Small intestine (tissue), 7 donors: ENCODE results near the gene PRKAG1. TPM values are rescaled to one million over a fixed set of nuclear protein-coding genes. Genes with fewer than 3 reads are reported as not detected.
A peak's percentile ranks its signal among the peaks of the same experiment; 100 is the strongest.

Experiments
- DNase-seq, 2 donors: peaks; one replicate each; pipeline versions ENCODE4 v3.0.0 to v3.0.0-alpha.2; 2013
- FAIRE-seq: peaks from 2 replicates; lab custom pipeline; 2012; peaks lifted over from hg19 to GRCh38; lab: Jason Lieb, UNC
- H3K27ac ChIP-seq, 3 donors: one replicate each; pipeline ENCODE4 v1.5.1; 2013; ENCODE audit warnings: low read length in 2 of 3, mild to moderate bottlenecking in 2 of 3, control low read depth in 1 of 3, inconsistent platforms in 1 of 3, low read depth in 1 of 3, moderate library complexity in 1 of 3
- H3K27me3 ChIP-seq, 3 donors: one replicate each; pipeline ENCODE4 v1.6.1; 2013; ENCODE audit warnings: low read length in 3 of 3, inconsistent platforms in 1 of 3; ENCODE audit not compliant: control insufficient read depth in 3 of 3, insufficient read depth in 3 of 3
- H3K36me3 ChIP-seq, 3 donors: one replicate each; pipeline ENCODE4 v1.6.1; 2013; ENCODE audit warnings: low read length in 3 of 3, inconsistent platforms in 1 of 3, low read depth in 1 of 3, mild to moderate bottlenecking in 1 of 3, moderate library complexity in 1 of 3; ENCODE audit not compliant: control insufficient read depth in 3 of 3, insufficient read depth in 2 of 3
- H3K4me1 ChIP-seq, 3 donors: one replicate each; pipeline ENCODE4 v1.6.1; 2013; ENCODE audit warnings: low read length in 2 of 3, inconsistent platforms in 1 of 3, low read depth in 1 of 3, mild to moderate bottlenecking in 1 of 3, moderate library complexity in 1 of 3; ENCODE audit not compliant: control insufficient read depth in 3 of 3, insufficient read depth in 2 of 3
- H3K4me3 ChIP-seq, 3 donors: one replicate each; pipeline ENCODE4 v1.5.1; 2013; ENCODE audit warnings: low read length in 3 of 3, control low read depth in 1 of 3, inconsistent platforms in 1 of 3, low read depth in 1 of 3, mild to moderate bottlenecking in 1 of 3, moderate library complexity in 1 of 3
- H3K9me3 ChIP-seq, 2 donors: one replicate each; pipeline ENCODE4 v1.6.1; 2013; ENCODE audit warnings: low read depth in 1 of 2, low read length in 1 of 2; ENCODE audit not compliant: control insufficient read depth in 2 of 2, insufficient read depth in 1 of 2
- WGBS, 3 donors: extraction: QIAGEN DNeasy Blood & Tissue Kit; methylation state at CpG; one replicate each; pipeline ENCODE4 v1.1.7; 2013; 5-methylcytosine and 5-hydroxymethylcytosine counted together
- polyA plus RNA-seq, 4 donors: library from polyadenylated mRNA; stranded (reverse) in 3 of 4; unstranded in 1 of 4; fragments of 200-250 nt in 3 of 4; fragments of 120-200 nt in 1 of 4; gene quantifications; one replicate each; pipeline versions ENCODE4 v1.2.1 to v1.2.3, GENCODE V29; 2013
- donor health status: healthy with polysubstance abuse.
- donor health status: control.
- donor health status: control.
- donor health status: Bipolar disorder and iron deficiency.
- donor health status: healthy.

PRKAG1 gene
- polyA plus RNA-seq, 4 donors, result 50.0 to 69.7 (median 60.6) TPM

- peaks cover 0 to 58% (median 6%) of the 10 kb centered on the region in 3 donors for H3K27me3 ChIP-seq
- FAIRE-seq, result no peak
- no peak within 1 kb of the TSS for H3K27ac ChIP-seq
- DNase-seq, result peak in 1 of 2 donors; percentile 64
- WGBS, 3 donors, result 5 to 6% (median 6%) methylated on average over 24 to 30 of the region's 30 CpGs
- peaks cover 3 to 36% (median 7%) of the 10 kb centered on the region in 3 donors for H3K4me1 ChIP-seq
- peaks cover 11 to 32% (median 12%) of the 10 kb centered on the region in 3 donors for H3K36me3 ChIP-seq
- H3K4me3 ChIP-seq, result peak within 1 kb of the TSS; percentile 23 to 60 (median 34)
- no peaks in the 10 kb centered on the region for H3K9me3 ChIP-seq
Measured at GRCh38 chr12:48999371-49000131, 19.0 kb downstream of the PRKAG1 start, which contains the start of gene DDN. Gene DDN (minus strand): TSS chr12:48999375. CDS start chr12:48999287, 88 bp downstream.

GRCh38 chr12:48998497-48999353 is 19.9 kb downstream of the PRKAG1 start:
- FAIRE-seq, result no peak
- peak; percentile 59 to 74 for DNase-seq
- peaks cover 7 to 25% (median 7%) of the 10 kb centered on the region in 3 donors for H3K36me3 ChIP-seq
- peaks cover 0 to 67% (median 10%) of the 10 kb centered on the region in 3 donors for H3K27me3 ChIP-seq
- H3K27ac ChIP-seq, result no peak overlapping the region
- no peaks in the 10 kb centered on the region for H3K9me3 ChIP-seq
- 1 to 3% (median 2%) methylated on average over 44 to 48 of the region's 48 CpGs for WGBS, 3 donors
- peaks cover 3 to 36% (median 7%) of the 10 kb centered on the region in 3 donors for H3K4me1 ChIP-seq
- H3K4me3 ChIP-seq, result peak overlapping the region; percentile 19 to 60 (median 23)

GRCh38 chr12:48997719-48998496 is 20.7 kb downstream of the PRKAG1 start:
- WGBS, 3 donors, result 2 to 3% (median 3%) methylated on average over 34 to 57 of the region's 57 CpGs
- no peak for FAIRE-seq

GRCh38 chr12:48996794-48997718 is 21.5 kb downstream of the PRKAG1 start:
- Histone ChIP-seq H3K4me1 (peaks cover 3 to 36% (median 7%) of the 10 kb centered on the region in 3 donors), H3K9me3 (no peaks in the 10 kb centered on the region), H3K27me3 (peaks cover 0 to 81% (median 17%) of the 10 kb centered on the region in 3 donors), H3K4me3 (peak overlapping the region in 2 of 3 donors; percentile 16 to 60), H3K36me3 (peaks cover 0 to 13% (median 3%) of the 10 kb centered on the region in 3 donors), H3K27ac (no peak overlapping the region)
- DNase-seq, result peak; percentile 76 to 87
- FAIRE-seq, result no peak
- WGBS, 3 donors, result 3 to 4% (median 4%) methylated on average over 63 to 71 of the region's 71 CpGs

More at GRCh38 chr12:48997719-48998496, 20.7 kb downstream of the PRKAG1 start:
- Histone ChIP-seq H3K9me3 (no peaks in the 10 kb centered on the region), H3K27me3 (peaks cover 0 to 75% (median 17%) of the 10 kb centered on the region in 3 donors), H3K27ac (no peak overlapping the region), H3K4me1 (peaks cover 3 to 36% (median 7%) of the 10 kb centered on the region in 3 donors), H3K36me3 (peaks cover 5 to 16% (median 7%) of the 10 kb centered on the region in 3 donors), H3K4me3 (peak overlapping the region; percentile 19 to 60 (median 23))
- DNase-seq, result peak in 1 of 2 donors; percentile 61

GRCh38 chr12:48995086-48995879 is 23.3 kb downstream of the PRKAG1 start:
- Histone ChIP-seq H3K4me3 (peak overlapping the region in 1 of 3 donors; percentile 9), H3K27ac (no peak overlapping the region), H3K4me1 (peaks cover 3 to 35% (median 7%) of the 10 kb centered on the region in 3 donors), H3K9me3 (no peaks in the 10 kb centered on the region), H3K36me3 (peaks cover 0 to 1% (median 0%) of the 10 kb centered on the region in 3 donors), H3K27me3 (peaks cover 0 to 90% (median 12%) of the 10 kb centered on the region in 3 donors)
- 5 to 7% (median 6%) methylated on average over 31 to 32 of the region's 32 CpGs for WGBS, 3 donors
- FAIRE-seq (no peak), DNase-seq (peak; percentile 80 to 86)

- Histone ChIP-seq H3K27me3 (peaks cover 0 to 87% (median 11%) of the 10 kb centered on the region in 3 donors), H3K4me3 (no peak overlapping the region), H3K27ac (no peak overlapping the region), H3K4me1 (peaks cover 0 to 27% (median 7%) of the 10 kb centered on the region in 3 donors), H3K36me3 (no peaks in the 10 kb centered on the region), H3K9me3 (no peaks in the 10 kb centered on the region)
- DNase-seq, result peak in 1 of 2 donors; percentile 16
- 10 to 25% (median 20%) methylated on average over 21 to 32 of the region's 32 CpGs for WGBS, 3 donors
- FAIRE-seq, result no peak
Measured at GRCh38 chr12:48994224-48995085, 24.1 kb downstream of the PRKAG1 start.
